ENCODE results near the gene IGFBP6. TPM values are rescaled to one million over a fixed set of nuclear protein-coding genes. Genes with fewer than 3 reads are reported as not detected.

The IGFBP6 gene
- total RNA-seq, 1 experiment from 2014 or later = 231 TPM

Other genes starting within 250 kb of the IGFBP6 start
- not detected in 2 replicates for gene KRT78, start 248.7 kb upstream of the IGFBP6 start, total RNA-seq (2014; rRNA removed)
- 0.83 TPM in 1 of 2 replicates, not detected in the other for gene KRT8, start 192.6 kb upstream of the IGFBP6 start, total RNA-seq (2014; rRNA removed)
- gene KRT18, start 148.5 kb upstream of the IGFBP6 start, total RNA-seq (2014; rRNA removed) = 0.52 and 0.77 TPM in 2 replicates
- 468 and 479 TPM in 2 replicates for gene EIF4B, start 91.2 kb upstream of the IGFBP6 start, total RNA-seq (2014; rRNA removed)
- 79.6 and 95.7 TPM in 2 replicates for gene TNS2, start 47.6 kb upstream of the IGFBP6 start, total RNA-seq (2014; rRNA removed)
- gene SPRYD3, start 18.3 kb upstream of the IGFBP6 start, total RNA-seq (2014; rRNA removed) = 20.0 and 21.9 TPM in 2 replicates
- not detected in 2 replicates for gene SOAT2, start 5.8 kb downstream of the IGFBP6 start, total RNA-seq (2014; rRNA removed)
- 7.4 and 10.5 TPM in 2 replicates for gene ZNF740, start 83.1 kb downstream of the IGFBP6 start, total RNA-seq (2014; rRNA removed)
- gene CSAD, start 83.3 kb downstream of the IGFBP6 start, total RNA-seq (2014; rRNA removed) = 5.2 and 6.1 TPM in 2 replicates
- gene ITGB7, start 109.6 kb downstream of the IGFBP6 start, total RNA-seq (2014; rRNA removed) = not detected in 2 replicates
- gene RARG, start 134.5 kb downstream of the IGFBP6 start, total RNA-seq (2014; rRNA removed) = 16.9 and 17.1 TPM in 2 replicates
- gene ESPL1, start 170.6 kb downstream of the IGFBP6 start, total RNA-seq (2014; rRNA removed) = 14.8 and 18.2 TPM in 2 replicates
- 254 and 270 TPM in 2 replicates for gene PFDN5, start 197.9 kb downstream of the IGFBP6 start, total RNA-seq (2014; rRNA removed)
- gene MYG1, start 202.0 kb downstream of the IGFBP6 start, total RNA-seq (2014; rRNA removed) = 53.1 and 55.0 TPM in 2 replicates
- 64.6 and 71.2 TPM in 2 replicates for gene AAAS, start 223.9 kb downstream of the IGFBP6 start, total RNA-seq (2014; rRNA removed)
- gene SP7, start 238.7 kb downstream of the IGFBP6 start, total RNA-seq (2014; rRNA removed) = not detected in 2 replicates